Forelimb muscle (tissue), 1 donor: Measurements from ENCODE around the gene CATSPERZ. TPM values are rescaled to one million over a fixed set of nuclear protein-coding genes. Genes with fewer than 3 reads are reported as not detected.
"Not testable (repeated sequence)": the region's sequence is repeated elsewhere in the genome, so short reads cannot be mapped to it uniquely, and the experiment has no call there.

Experiments used
- DNase-seq: peaks from one replicate; pipeline ENCODE4 v3.0.0-alpha.2; 2013; ENCODE audit warnings: low read depth
- polyA plus RNA-seq: library from polyadenylated mRNA; unstranded; fragments of 120-200 nt; gene quantifications from one replicate; pipeline ENCODE4 v1.2.1, GENCODE V29; 2013; ENCODE audit not compliant: insufficient read length

Gene CATSPERZ
- polyA plus RNA-seq, 1 donor, result not detected

- DNase-seq, result no peak
Observed at GRCh38 chr11:64303109-64304031, 3.2 kb downstream of the CATSPERZ start.

- DNase-seq, result no peak
Observed at GRCh38 chr11:64304032-64304315, 3.8 kb downstream of the CATSPERZ start.

GRCh38 chr11:64304316-64305072 is 4.3 kb downstream of the CATSPERZ start:
- DNase-seq, result no peak

GRCh38 chr11:64305075-64305690 is 5.0 kb downstream of the CATSPERZ start, which contains the start of gene ESRRA:
Gene ESRRA, plus strand, starts transcription at chr11:64305524. Its CDS starts 1,656 bp downstream, at chr11:64307180.
- peak; percentile 92 for DNase-seq

- DNase-seq, result no peak
Observed at GRCh38 chr11:64305691-64306562, 5.8 kb downstream of the CATSPERZ start.

- DNase-seq, result no peak
Observed at GRCh38 chr11:64306563-64306875, 6.4 kb downstream of the CATSPERZ start.

GRCh38 chr11:64306876-64307622 is 6.9 kb downstream of the CATSPERZ start:
- DNase-seq, result no peak

GRCh38 chr11:64307795-64308194 is 7.6 kb downstream of the CATSPERZ start:
- DNase-seq, result not testable (repeated sequence)

GRCh38 chr11:64312947-64313346 is 12.8 kb downstream of the CATSPERZ start:
- DNase-seq, result no peak

GRCh38 chr11:64313491-64314145 is 13.5 kb downstream of the CATSPERZ start:
- DNase-seq, result no peak

- DNase-seq, result no peak
Observed at GRCh38 chr11:64314146-64314804, 14.1 kb downstream of the CATSPERZ start.

- no peak for DNase-seq
Observed at GRCh38 chr11:64314805-64315561, 14.8 kb downstream of the CATSPERZ start.

- not testable (repeated sequence) for DNase-seq
Observed at GRCh38 chr11:64315667-64316526, 15.7 kb downstream of the CATSPERZ start.

- no peak for DNase-seq
Observed at GRCh38 chr11:64316672-64317324, 16.6 kb downstream of the CATSPERZ start.

- peak; percentile 94 for DNase-seq
Observed at GRCh38 chr11:64317325-64317960, 17.3 kb downstream of the CATSPERZ start, which contains the start of gene TRMT112. Gene TRMT112, minus strand, starts transcription at chr11:64317559. Its CDS starts 33 bp downstream, at chr11:64317526.

GRCh38 chr11:64317961-64318765 is 18.0 kb downstream of the CATSPERZ start, which contains the start of gene PRDX5:
Gene PRDX5, plus strand, starts transcription at chr11:64318121. Its CDS starts 95 bp downstream, at chr11:64318216.
- peak; percentile 96 for DNase-seq
